SK-N-SH (cell line): ENCODE measurements around the gene GRK3. TPM values are rescaled to one million over a fixed set of nuclear protein-coding genes. Genes with fewer than 3 reads are reported as not detected.

Source experiments
- CTCF ChIA-PET: fragments of 300-600, 350-600 bp; formaldehyde crosslinking; extraction: SDS; loops from one replicate; lab custom pipeline; 2021; lab: Yijun Ruan, JAX
- POLR2A ChIA-PET: fragments of 350-600 bp; sonication (Branson Sonifier 250); formaldehyde crosslinking; extraction: SDS; loops from one replicate; lab custom pipeline; 2020; ENCODE audit warnings: antibody characterized with exemption, inconsistent platforms; lab: Yijun Ruan, JAX
- DNase-seq: peaks from one replicate; pipeline ENCODE4 v3.0.0; 2012
- H2AFZ ChIP-seq: fragments of 200-600 bp; sonication (generic); 2 replicates; pipeline ENCODE4 v1.8.1; 2016; ENCODE audit warnings: antibody characterized with exemption, mild to moderate bottlenecking, low read depth
- H3F3A ChIP-seq: fragments of 200-600 bp; sonication (generic); replicated peaks from 2 replicates; pipeline ENCODE3; 2016; ENCODE audit warnings: antibody characterized with exemption, mild to moderate bottlenecking; ENCODE audit not compliant: insufficient read depth
- H3K27ac ChIP-seq, 2 experiments: fragments of 200-500 bp in 1 of 2; fragments of 200-600 bp in 1 of 2; sonication (Bioruptor generic) in 1 of 2; sonication (generic), shearing (Covaris generic) in 1 of 2; 2 replicates each; pipeline versions ENCODE4 v1.5.1 to v1.6.1; 2014 to 2016; ENCODE audit warnings: low read depth in 2 of 2, inconsistent platforms in 1 of 2, low read length in 1 of 2, mild to moderate bottlenecking in 1 of 2, mixed read lengths in 1 of 2
- H3K27me3 ChIP-seq: fragments of 200-600 bp; sonication (generic), shearing (Covaris generic); 2 replicates; pipeline ENCODE4 v1.6.1; 2016; ENCODE audit warnings: mixed run types; ENCODE audit not compliant: insufficient read depth
- H3K36me3 ChIP-seq, 2 experiments: fragments of 200-500 bp in 1 of 2; fragments of 200-600 bp in 1 of 2; sonication (Bioruptor generic) in 1 of 2; sonication (generic) in 1 of 2; replicated peaks in 1 of 2; 2 replicates each; pipeline versions ENCODE3 to v1.5.1; 2014 to 2016; ENCODE audit warnings: low read length in 1 of 2, mild to moderate bottlenecking in 1 of 2; ENCODE audit not compliant: insufficient read depth in 2 of 2, control insufficient read depth in 1 of 2
- H3K4me1 ChIP-seq, 2 experiments: fragments of 200-500 bp in 1 of 2; fragments of 200-600 bp in 1 of 2; sonication (Bioruptor generic) in 1 of 2; sonication (generic), shearing (Covaris generic) in 1 of 2; 2 replicates each; pipeline versions ENCODE4 v1.5.1 to v1.6.1; 2014 to 2016; ENCODE audit warnings: low read depth in 1 of 2, low read length in 1 of 2, mixed run types in 1 of 2; ENCODE audit not compliant: insufficient read depth in 2 of 2, control insufficient read depth in 1 of 2
- H3K4me2 ChIP-seq: fragments of 200-600 bp; sonication (generic), shearing (Covaris generic); 2 replicates; pipeline ENCODE4 v1.6.1; 2017; ENCODE audit warnings: mixed run types
- H3K4me3 ChIP-seq, 2 experiments: fragments of 200-500 bp in 1 of 2; fragments of 200-600 bp in 1 of 2; sonication (Bioruptor generic) in 1 of 2; sonication (generic), shearing (Covaris generic) in 1 of 2; 2 replicates each; pipeline versions ENCODE4 v1.5.1 to v1.8.1; 2014 to 2016; ENCODE audit warnings: low read depth in 2 of 2, inconsistent platforms in 1 of 2, low read length in 1 of 2, mild to moderate bottlenecking in 1 of 2, mixed read lengths in 1 of 2, moderate library complexity in 1 of 2
- H3K79me2 ChIP-seq: fragments of 200-600 bp; sonication (generic); 2 replicates; pipeline ENCODE4 v1.8.1; 2017; ENCODE audit warnings: mild to moderate bottlenecking; ENCODE audit not compliant: insufficient read depth
- H3K9ac ChIP-seq: fragments of 200-600 bp; sonication (generic); 2 replicates; pipeline ENCODE4 v1.6.1; 2017; ENCODE audit warnings: mixed run types
- H3K9me2 ChIP-seq: fragments of 200-600 bp; sonication (generic); 2 replicates; pipeline ENCODE4 v1.6.1; 2017; ENCODE audit warnings: mixed run types
- H3K9me3 ChIP-seq: fragments of 200-600 bp; sonication (generic); 2 replicates; pipeline ENCODE4 v1.6.1; 2017; ENCODE audit warnings: mixed run types, mild to moderate bottlenecking, moderate library complexity
- H4K20me1 ChIP-seq: fragments of 200-600 bp; sonication (generic); 2 replicates; pipeline ENCODE4 v1.6.1; 2017; ENCODE audit warnings: mild to moderate bottlenecking, mixed run types; ENCODE audit not compliant: insufficient read depth
- ELF1 ChIP-seq: IDR thresholded peaks from 2 replicates; pipeline ENCODE4 v1.4.0; 2012
- EP300 ChIP-seq, 2 experiments: IDR thresholded peaks; 2 replicates each; pipeline versions ENCODE4 v1.4.0 to v1.6.1; 2012; ENCODE audit warnings: borderline replicate concordance in 1 of 2, low read depth in 1 of 2, low read length in 1 of 2
- EZH2phosphoT487 ChIP-seq: fragments of 200-600 bp; sonication (generic); IDR thresholded peaks from 2 replicates; pipeline ENCODE4 v1.6.1; 2017; ENCODE audit warnings: low read depth, mixed run types, mild to moderate bottlenecking, antibody characterized with exemption, moderate library complexity, borderline replicate concordance
- FOXM1 ChIP-seq: IDR thresholded peaks from 2 replicates; pipeline ENCODE4 v1.4.0; 2012; ENCODE audit warnings: low read depth, mild to moderate bottlenecking
- GATA2 ChIP-seq: sonication (generic); formaldehyde crosslinking; IDR thresholded peaks from 2 replicates; pipeline ENCODE4 v1.5.0; 2020; ENCODE audit warnings: mild to moderate bottlenecking, missing genetic modification reagents
- MEF2A ChIP-seq: IDR thresholded peaks from 2 replicates; pipeline ENCODE4 v1.4.0; 2012; ENCODE audit warnings: low read depth, borderline replicate concordance
- NFIC ChIP-seq: IDR thresholded peaks from 2 replicates; pipeline ENCODE4 v1.4.0; 2012; ENCODE audit warnings: borderline replicate concordance
- NRF1 ChIP-seq: IDR thresholded peaks from 2 replicates; pipeline ENCODE4 v1.6.1; 2012; ENCODE audit warnings: low read depth, mild to moderate bottlenecking, low read length
- POLR2AphosphoS5 ChIP-seq: IDR thresholded peaks from 2 replicates; pipeline ENCODE4 v1.6.1; 2012; ENCODE audit warnings: low read depth, low read length
- RAD21 ChIP-seq: IDR thresholded peaks from 2 replicates; pipeline ENCODE4 v1.6.1; 2012; ENCODE audit warnings: mild to moderate bottlenecking, low read length
- RCOR1 ChIP-seq: fragments of 150-350 bp; IDR thresholded peaks from 2 replicates; pipeline ENCODE4 v1.6.1; 2017; ENCODE audit warnings: antibody characterized with exemption, low read length
- RXRA ChIP-seq: IDR thresholded peaks from 2 replicates; pipeline ENCODE4 v1.4.0; 2012; ENCODE audit warnings: low read depth, mild to moderate bottlenecking, borderline replicate concordance
- TAF1 ChIP-seq: IDR thresholded peaks from 2 replicates; pipeline ENCODE4 v1.6.1; 2012; ENCODE audit warnings: low read depth, mild to moderate bottlenecking, low read length, moderate library complexity, borderline replicate concordance
- TEAD4 ChIP-seq: IDR thresholded peaks from 2 replicates; pipeline ENCODE4 v1.4.0; 2012; ENCODE audit warnings: mild to moderate bottlenecking, borderline replicate concordance; ENCODE audit not compliant: insufficient read depth
- YY1 ChIP-seq: IDR thresholded peaks from 2 replicates; pipeline ENCODE4 v1.4.0; 2012; ENCODE audit warnings: low read depth, mild to moderate bottlenecking
- WGBS: methylation state at CpG from one replicate; pipeline ENCODE4 v1.1.6; 2017; ENCODE audit warnings: low lambda C conversion rate; 5-methylcytosine and 5-hydroxymethylcytosine counted together
- polyA plus RNA-seq, 3 experiments: library from polyadenylated mRNA; depleted of rRNA; stranded (reverse); fragments of >200 nt; gene quantifications; 2 replicates each; pipeline ENCODE4 v1.2.3, GENCODE V29; 2012
- TF ChIP-seq, protein P1 (sequence below): fragments of 150-350 bp; IDR thresholded peaks from 2 replicates; pipeline ENCODE4 v1.6.1; 2016; ENCODE audit warnings: mild to moderate bottlenecking, low read depth, low read length
- TF ChIP-seq, protein P2 (sequence below): fragments of 150-350 bp; IDR thresholded peaks from 2 replicates; pipeline ENCODE4 v1.6.1; 2017; ENCODE audit warnings: antibody characterized with exemption, low read length, low read depth, borderline replicate concordance
- TF ChIP-seq, protein P3 (sequence below): IDR thresholded peaks from 2 replicates; pipeline ENCODE4 v1.4.0; 2012; ENCODE audit warnings: low read depth, borderline replicate concordance
- TF ChIP-seq, protein P4 (sequence below): IDR thresholded peaks from 2 replicates; pipeline ENCODE4 v1.4.0; 2012; ENCODE audit warnings: low read depth, borderline replicate concordance
- TF ChIP-seq, protein P5 (sequence below): IDR thresholded peaks from 2 replicates; pipeline ENCODE4 v1.6.1; 2012; ENCODE audit warnings: mild to moderate bottlenecking, low read depth, low read length, moderate library complexity

The GRK3 gene
- polyA plus RNA-seq, 1 of the 3 experiments (the other 2 are of a cell fraction): 1.3 TPM

DNA sequence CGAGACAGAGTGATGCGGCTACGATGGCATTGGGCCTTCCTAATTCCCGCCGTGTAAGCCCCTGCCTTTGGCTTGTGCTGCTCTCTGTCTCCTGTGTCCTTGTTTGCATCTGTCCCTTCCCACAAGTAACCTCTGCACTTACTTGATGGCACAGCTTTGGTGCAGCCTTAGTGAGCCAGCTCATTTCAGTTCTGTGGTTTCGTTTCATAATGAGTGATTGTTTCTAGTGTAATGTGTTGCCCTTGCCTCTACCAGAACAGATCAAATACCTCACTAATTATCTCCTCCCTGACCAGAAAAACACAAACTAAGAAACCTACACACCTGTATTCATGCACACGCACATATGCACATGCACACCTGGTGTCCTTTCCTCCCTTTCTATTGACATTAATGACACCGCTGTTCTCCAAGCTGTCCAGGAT, 58.8 kb downstream of the GRK3 start:
- H2AFZ ChIP-seq: no peak overlapping the region
- no peaks in the 10 kb centered on the region for H3K36me3 ChIP-seq
- no peak overlapping the region for H3K4me2 ChIP-seq
- H3K27me3 ChIP-seq: no peaks in the 10 kb centered on the region
- no peaks in the 10 kb centered on the region for H3F3A ChIP-seq
- no peak for DNase-seq
- no peak for TF ChIP-seq NFIC
- no peak for TF ChIP-seq ELF1
- TF ChIP-seq, protein P1, sequence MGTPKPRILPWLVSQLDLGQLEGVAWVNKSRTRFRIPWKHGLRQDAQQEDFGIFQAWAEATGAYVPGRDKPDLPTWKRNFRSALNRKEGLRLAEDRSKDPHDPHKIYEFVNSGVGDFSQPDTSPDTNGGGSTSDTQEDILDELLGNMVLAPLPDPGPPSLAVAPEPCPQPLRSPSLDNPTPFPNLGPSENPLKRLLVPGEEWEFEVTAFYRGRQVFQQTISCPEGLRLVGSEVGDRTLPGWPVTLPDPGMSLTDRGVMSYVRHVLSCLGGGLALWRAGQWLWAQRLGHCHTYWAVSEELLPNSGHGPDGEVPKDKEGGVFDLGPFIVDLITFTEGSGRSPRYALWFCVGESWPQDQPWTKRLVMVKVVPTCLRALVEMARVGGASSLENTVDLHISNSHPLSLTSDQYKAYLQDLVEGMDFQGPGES: no peak
- TF ChIP-seq TEAD4: no peak
- TF ChIP-seq, protein P2, sequence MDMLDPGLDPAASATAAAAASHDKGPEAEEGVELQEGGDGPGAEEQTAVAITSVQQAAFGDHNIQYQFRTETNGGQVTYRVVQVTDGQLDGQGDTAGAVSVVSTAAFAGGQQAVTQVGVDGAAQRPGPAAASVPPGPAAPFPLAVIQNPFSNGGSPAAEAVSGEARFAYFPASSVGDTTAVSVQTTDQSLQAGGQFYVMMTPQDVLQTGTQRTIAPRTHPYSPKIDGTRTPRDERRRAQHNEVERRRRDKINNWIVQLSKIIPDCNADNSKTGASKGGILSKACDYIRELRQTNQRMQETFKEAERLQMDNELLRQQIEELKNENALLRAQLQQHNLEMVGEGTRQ: no peak
- TF ChIP-seq GATA2: no peak
- no peak for TF ChIP-seq RXRA
- TF ChIP-seq YY1: no peak
- TF ChIP-seq, protein P3, sequence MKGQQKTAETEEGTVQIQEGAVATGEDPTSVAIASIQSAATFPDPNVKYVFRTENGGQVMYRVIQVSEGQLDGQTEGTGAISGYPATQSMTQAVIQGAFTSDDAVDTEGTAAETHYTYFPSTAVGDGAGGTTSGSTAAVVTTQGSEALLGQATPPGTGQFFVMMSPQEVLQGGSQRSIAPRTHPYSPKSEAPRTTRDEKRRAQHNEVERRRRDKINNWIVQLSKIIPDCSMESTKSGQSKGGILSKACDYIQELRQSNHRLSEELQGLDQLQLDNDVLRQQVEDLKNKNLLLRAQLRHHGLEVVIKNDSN: no peak
- TF ChIP-seq TAF1: no peak
- TF ChIP-seq RAD21: no peak
- TF ChIP-seq NRF1: no peak
- no peak for TF ChIP-seq FOXM1
- TF ChIP-seq, protein P4, sequence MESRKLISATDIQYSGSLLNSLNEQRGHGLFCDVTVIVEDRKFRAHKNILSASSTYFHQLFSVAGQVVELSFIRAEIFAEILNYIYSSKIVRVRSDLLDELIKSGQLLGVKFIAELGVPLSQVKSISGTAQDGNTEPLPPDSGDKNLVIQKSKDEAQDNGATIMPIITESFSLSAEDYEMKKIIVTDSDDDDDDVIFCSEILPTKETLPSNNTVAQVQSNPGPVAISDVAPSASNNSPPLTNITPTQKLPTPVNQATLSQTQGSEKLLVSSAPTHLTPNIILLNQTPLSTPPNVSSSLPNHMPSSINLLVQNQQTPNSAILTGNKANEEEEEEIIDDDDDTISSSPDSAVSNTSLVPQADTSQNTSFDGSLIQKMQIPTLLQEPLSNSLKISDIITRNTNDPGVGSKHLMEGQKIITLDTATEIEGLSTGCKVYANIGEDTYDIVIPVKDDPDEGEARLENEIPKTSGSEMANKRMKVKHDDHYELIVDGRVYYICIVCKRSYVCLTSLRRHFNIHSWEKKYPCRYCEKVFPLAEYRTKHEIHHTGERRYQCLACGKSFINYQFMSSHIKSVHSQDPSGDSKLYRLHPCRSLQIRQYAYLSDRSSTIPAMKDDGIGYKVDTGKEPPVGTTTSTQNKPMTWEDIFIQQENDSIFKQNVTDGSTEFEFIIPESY: no peak
- TF ChIP-seq MEF2A: no peak
- TF ChIP-seq EZH2phosphoT487: no peak
- TF ChIP-seq, protein P5, sequence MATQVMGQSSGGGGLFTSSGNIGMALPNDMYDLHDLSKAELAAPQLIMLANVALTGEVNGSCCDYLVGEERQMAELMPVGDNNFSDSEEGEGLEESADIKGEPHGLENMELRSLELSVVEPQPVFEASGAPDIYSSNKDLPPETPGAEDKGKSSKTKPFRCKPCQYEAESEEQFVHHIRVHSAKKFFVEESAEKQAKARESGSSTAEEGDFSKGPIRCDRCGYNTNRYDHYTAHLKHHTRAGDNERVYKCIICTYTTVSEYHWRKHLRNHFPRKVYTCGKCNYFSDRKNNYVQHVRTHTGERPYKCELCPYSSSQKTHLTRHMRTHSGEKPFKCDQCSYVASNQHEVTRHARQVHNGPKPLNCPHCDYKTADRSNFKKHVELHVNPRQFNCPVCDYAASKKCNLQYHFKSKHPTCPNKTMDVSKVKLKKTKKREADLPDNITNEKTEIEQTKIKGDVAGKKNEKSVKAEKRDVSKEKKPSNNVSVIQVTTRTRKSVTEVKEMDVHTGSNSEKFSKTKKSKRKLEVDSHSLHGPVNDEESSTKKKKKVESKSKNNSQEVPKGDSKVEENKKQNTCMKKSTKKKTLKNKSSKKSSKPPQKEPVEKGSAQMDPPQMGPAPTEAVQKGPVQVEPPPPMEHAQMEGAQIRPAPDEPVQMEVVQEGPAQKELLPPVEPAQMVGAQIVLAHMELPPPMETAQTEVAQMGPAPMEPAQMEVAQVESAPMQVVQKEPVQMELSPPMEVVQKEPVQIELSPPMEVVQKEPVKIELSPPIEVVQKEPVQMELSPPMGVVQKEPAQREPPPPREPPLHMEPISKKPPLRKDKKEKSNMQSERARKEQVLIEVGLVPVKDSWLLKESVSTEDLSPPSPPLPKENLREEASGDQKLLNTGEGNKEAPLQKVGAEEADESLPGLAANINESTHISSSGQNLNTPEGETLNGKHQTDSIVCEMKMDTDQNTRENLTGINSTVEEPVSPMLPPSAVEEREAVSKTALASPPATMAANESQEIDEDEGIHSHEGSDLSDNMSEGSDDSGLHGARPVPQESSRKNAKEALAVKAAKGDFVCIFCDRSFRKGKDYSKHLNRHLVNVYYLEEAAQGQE: no peak
- no peak for TF ChIP-seq EP300 (IDR thresholded peaks at IDR 0.05; ENCODE audit: borderline replicate concordance in 1 of 2, low read depth in 1 of 2, low read length in 1 of 2)
- TF ChIP-seq RCOR1: no peak
- TF ChIP-seq POLR2AphosphoS5: no peak
- H3K4me1 ChIP-seq: peaks cover 0 to 23% of the 10 kb centered on the region in 2 experiments; a peak in 2 of 4 replicates
- H3K79me2 ChIP-seq: no peaks in the 10 kb centered on the region
- H3K27ac ChIP-seq: peak overlapping the region in 1 of 2 experiments; percentile 19; a peak in 1 of 4 replicates
- ChIA-PET CTCF (interaction anchor here (0.7 kb wide), 1 partner anchor 99 kb away, joined by 3 read pairs; no protein-coding TSS in a partner anchor), POLR2A (no interaction called here)
- no peaks in the 10 kb centered on the region for H3K9me3 ChIP-seq
- H3K9ac ChIP-seq: no peak overlapping the region
- WGBS: 92% methylated on average over 8 of the region's 8 CpGs
- no peaks in the 10 kb centered on the region for H4K20me1 ChIP-seq
- H3K4me3 ChIP-seq: no peak overlapping the region
- no peaks in the 10 kb centered on the region for H3K9me2 ChIP-seq
